SK-N-SH (cell line): Measurements from ENCODE around the gene SLC9A7. TPM values are rescaled to one million over a fixed set of nuclear protein-coding genes. Genes with fewer than 3 reads are reported as not detected.

Experiments
- CTCF ChIA-PET: fragments of 300-600, 350-600 bp; formaldehyde crosslinking; extraction: SDS; loops from one replicate; lab custom pipeline; 2021; lab: Yijun Ruan, JAX
- POLR2A ChIA-PET: fragments of 350-600 bp; sonication (Branson Sonifier 250); formaldehyde crosslinking; extraction: SDS; loops from one replicate; lab custom pipeline; 2020; ENCODE audit warnings: antibody characterized with exemption, inconsistent platforms; lab: Yijun Ruan, JAX
- DNase-seq: peaks from one replicate; pipeline ENCODE4 v3.0.0; 2012
- H2AFZ ChIP-seq: fragments of 200-600 bp; sonication (generic); 2 replicates; pipeline ENCODE4 v1.8.1; 2016; ENCODE audit warnings: antibody characterized with exemption, mild to moderate bottlenecking, low read depth
- H3F3A ChIP-seq: fragments of 200-600 bp; sonication (generic); replicated peaks from 2 replicates; pipeline ENCODE3; 2016; ENCODE audit warnings: antibody characterized with exemption, mild to moderate bottlenecking; ENCODE audit not compliant: insufficient read depth
- H3K27ac ChIP-seq, 2 experiments: fragments of 200-500 bp in 1 of 2; fragments of 200-600 bp in 1 of 2; sonication (Bioruptor generic) in 1 of 2; sonication (generic), shearing (Covaris generic) in 1 of 2; 2 replicates each; pipeline versions ENCODE4 v1.5.1 to v1.6.1; 2014 to 2016; ENCODE audit warnings: low read depth in 2 of 2, inconsistent platforms in 1 of 2, low read length in 1 of 2, mild to moderate bottlenecking in 1 of 2, mixed read lengths in 1 of 2
- H3K27me3 ChIP-seq: fragments of 200-600 bp; sonication (generic), shearing (Covaris generic); 2 replicates; pipeline ENCODE4 v1.6.1; 2016; ENCODE audit warnings: mixed run types; ENCODE audit not compliant: insufficient read depth
- H3K36me3 ChIP-seq, 2 experiments: fragments of 200-500 bp in 1 of 2; fragments of 200-600 bp in 1 of 2; sonication (Bioruptor generic) in 1 of 2; sonication (generic) in 1 of 2; replicated peaks in 1 of 2; 2 replicates each; pipeline versions ENCODE3 to v1.5.1; 2014 to 2016; ENCODE audit warnings: low read length in 1 of 2, mild to moderate bottlenecking in 1 of 2; ENCODE audit not compliant: insufficient read depth in 2 of 2, control insufficient read depth in 1 of 2
- H3K4me1 ChIP-seq, 2 experiments: fragments of 200-500 bp in 1 of 2; fragments of 200-600 bp in 1 of 2; sonication (Bioruptor generic) in 1 of 2; sonication (generic), shearing (Covaris generic) in 1 of 2; 2 replicates each; pipeline versions ENCODE4 v1.5.1 to v1.6.1; 2014 to 2016; ENCODE audit warnings: low read depth in 1 of 2, low read length in 1 of 2, mixed run types in 1 of 2; ENCODE audit not compliant: insufficient read depth in 2 of 2, control insufficient read depth in 1 of 2
- H3K4me2 ChIP-seq: fragments of 200-600 bp; sonication (generic), shearing (Covaris generic); 2 replicates; pipeline ENCODE4 v1.6.1; 2017; ENCODE audit warnings: mixed run types
- H3K4me3 ChIP-seq, 2 experiments: fragments of 200-500 bp in 1 of 2; fragments of 200-600 bp in 1 of 2; sonication (Bioruptor generic) in 1 of 2; sonication (generic), shearing (Covaris generic) in 1 of 2; 2 replicates each; pipeline versions ENCODE4 v1.5.1 to v1.8.1; 2014 to 2016; ENCODE audit warnings: low read depth in 2 of 2, inconsistent platforms in 1 of 2, low read length in 1 of 2, mild to moderate bottlenecking in 1 of 2, mixed read lengths in 1 of 2, moderate library complexity in 1 of 2
- H3K79me2 ChIP-seq: fragments of 200-600 bp; sonication (generic); 2 replicates; pipeline ENCODE4 v1.8.1; 2017; ENCODE audit warnings: mild to moderate bottlenecking; ENCODE audit not compliant: insufficient read depth
- H3K9ac ChIP-seq: fragments of 200-600 bp; sonication (generic); 2 replicates; pipeline ENCODE4 v1.6.1; 2017; ENCODE audit warnings: mixed run types
- H3K9me2 ChIP-seq: fragments of 200-600 bp; sonication (generic); 2 replicates; pipeline ENCODE4 v1.6.1; 2017; ENCODE audit warnings: mixed run types
- H3K9me3 ChIP-seq: fragments of 200-600 bp; sonication (generic); 2 replicates; pipeline ENCODE4 v1.6.1; 2017; ENCODE audit warnings: mixed run types, mild to moderate bottlenecking, moderate library complexity
- H4K20me1 ChIP-seq: fragments of 200-600 bp; sonication (generic); 2 replicates; pipeline ENCODE4 v1.6.1; 2017; ENCODE audit warnings: mild to moderate bottlenecking, mixed run types; ENCODE audit not compliant: insufficient read depth
- CHD2 ChIP-seq: fragments of 150-350 bp; IDR thresholded peaks from 2 replicates; pipeline ENCODE4 v1.6.1; 2018; ENCODE audit warnings: low read length; ENCODE audit not compliant: partially characterized antibody
- CTCF ChIP-seq: fragments of 200-600 bp; sonication (generic); IDR thresholded peaks from 2 replicates; pipeline ENCODE4 v1.6.1; 2017; ENCODE audit warnings: antibody characterized with exemption, mild to moderate bottlenecking, moderate library complexity
- ELF1 ChIP-seq: IDR thresholded peaks from 2 replicates; pipeline ENCODE4 v1.4.0; 2012
- EP300 ChIP-seq, 2 experiments: IDR thresholded peaks; 2 replicates each; pipeline versions ENCODE4 v1.4.0 to v1.6.1; 2012; ENCODE audit warnings: borderline replicate concordance in 1 of 2, low read depth in 1 of 2, low read length in 1 of 2
- EZH2phosphoT487 ChIP-seq: fragments of 200-600 bp; sonication (generic); IDR thresholded peaks from 2 replicates; pipeline ENCODE4 v1.6.1; 2017; ENCODE audit warnings: low read depth, mixed run types, mild to moderate bottlenecking, antibody characterized with exemption, moderate library complexity, borderline replicate concordance
- FOSL2 ChIP-seq: IDR thresholded peaks from 2 replicates; pipeline ENCODE4 v1.4.0; 2012; ENCODE audit warnings: low read depth, mild to moderate bottlenecking, moderate library complexity, borderline replicate concordance
- FOXJ3 ChIP-seq: sonication (generic); formaldehyde crosslinking; IDR thresholded peaks from 2 replicates; pipeline ENCODE4 v1.5.1; 2020; ENCODE audit warnings: mild to moderate bottlenecking, missing genetic modification reagents
- GABPA ChIP-seq: IDR thresholded peaks from 2 replicates; pipeline ENCODE4 v1.4.0; 2012; ENCODE audit warnings: low read depth, mild to moderate bottlenecking
- GATA2 ChIP-seq: sonication (generic); formaldehyde crosslinking; IDR thresholded peaks from 2 replicates; pipeline ENCODE4 v1.5.0; 2020; ENCODE audit warnings: mild to moderate bottlenecking, missing genetic modification reagents
- IRF3 ChIP-seq: fragments of 150-350 bp; IDR thresholded peaks from 2 replicates; pipeline ENCODE4 v1.6.1; 2016; ENCODE audit warnings: mild to moderate bottlenecking, low read depth, low read length
- MAX ChIP-seq: IDR thresholded peaks from 2 replicates; pipeline ENCODE4 v1.4.0; 2012; ENCODE audit warnings: low read depth
- MEF2A ChIP-seq: IDR thresholded peaks from 2 replicates; pipeline ENCODE4 v1.4.0; 2012; ENCODE audit warnings: low read depth, borderline replicate concordance
- MXI1 ChIP-seq: IDR thresholded peaks from 2 replicates; pipeline ENCODE4 v1.6.1; 2012; ENCODE audit warnings: mild to moderate bottlenecking, low read depth, low read length, improper control_type of control experiment
- NFIC ChIP-seq: IDR thresholded peaks from 2 replicates; pipeline ENCODE4 v1.4.0; 2012; ENCODE audit warnings: borderline replicate concordance
- NRF1 ChIP-seq: IDR thresholded peaks from 2 replicates; pipeline ENCODE4 v1.6.1; 2012; ENCODE audit warnings: low read depth, mild to moderate bottlenecking, low read length
- POLR2AphosphoS5 ChIP-seq: IDR thresholded peaks from 2 replicates; pipeline ENCODE4 v1.6.1; 2012; ENCODE audit warnings: low read depth, low read length
- RAD21 ChIP-seq: IDR thresholded peaks from 2 replicates; pipeline ENCODE4 v1.6.1; 2012; ENCODE audit warnings: mild to moderate bottlenecking, low read length
- RCOR1 ChIP-seq: fragments of 150-350 bp; IDR thresholded peaks from 2 replicates; pipeline ENCODE4 v1.6.1; 2017; ENCODE audit warnings: antibody characterized with exemption, low read length
- RXRA ChIP-seq: IDR thresholded peaks from 2 replicates; pipeline ENCODE4 v1.4.0; 2012; ENCODE audit warnings: low read depth, mild to moderate bottlenecking, borderline replicate concordance
- SIN3A ChIP-seq: IDR thresholded peaks from 2 replicates; pipeline ENCODE4 v1.6.1; 2012; ENCODE audit warnings: low read depth, mild to moderate bottlenecking, low read length, moderate library complexity, borderline replicate concordance
- SMC3 ChIP-seq: IDR thresholded peaks from 2 replicates; pipeline ENCODE4 v1.6.1; 2012; ENCODE audit warnings: low read depth, low read length, improper control_type of control experiment
- TCF12 ChIP-seq: IDR thresholded peaks from 2 replicates; pipeline ENCODE4 v1.4.0; 2012
- TEAD4 ChIP-seq: IDR thresholded peaks from 2 replicates; pipeline ENCODE4 v1.4.0; 2012; ENCODE audit warnings: mild to moderate bottlenecking, borderline replicate concordance; ENCODE audit not compliant: insufficient read depth
- ZBTB33 ChIP-seq: IDR thresholded peaks from 2 replicates; pipeline ENCODE4 v1.4.0; 2012; ENCODE audit warnings: low read depth, borderline replicate concordance
- WGBS: methylation state at CpG from one replicate; pipeline ENCODE4 v1.1.6; 2017; ENCODE audit warnings: low lambda C conversion rate; 5-methylcytosine and 5-hydroxymethylcytosine counted together
- polyA plus RNA-seq, 3 experiments: library from polyadenylated mRNA; depleted of rRNA; stranded (reverse); fragments of >200 nt; gene quantifications; 2 replicates each; pipeline ENCODE4 v1.2.3, GENCODE V29; 2012

The SLC9A7 gene
- 10.3 and 10.5 TPM in 2 replicates for polyA plus RNA-seq (2012; rRNA removed)
- polyA plus RNA-seq (2012; cell fraction: cytosol; rRNA removed) = 6.4 and 8.5 TPM in 2 replicates
- 15.2 and 17.4 TPM in 2 replicates for polyA plus RNA-seq (2012; cell fraction: nucleus; rRNA removed)

- peak within 1 kb of the TSS in 1 of 2 experiments; percentile 33; a peak in 2 of 4 replicates for H3K27ac ChIP-seq
- CTCF ChIA-PET = interaction anchor here (0.6 to 4.0 kb wide), 15 partner anchors 10 to 334 kb away, joined by 3 to 26 read pairs (median 4); no protein-coding TSS in a partner anchor
- POLR2A ChIA-PET = no interaction called here
- no peak for TF ChIP-seq ELF1
- TF ChIP-seq CTCF = peak; percentile 77
- TF ChIP-seq MXI1 = no peak
- no peak for TF ChIP-seq EZH2phosphoT487
- no peak for TF ChIP-seq TEAD4
- TF ChIP-seq SIN3A = no peak
- no peak for TF ChIP-seq RXRA
- TF ChIP-seq CHD2 = no peak
- peak; percentile 10; the same call in 1 of the 2 replicates for TF ChIP-seq TCF12
- no peak for TF ChIP-seq GABPA
- no peak for TF ChIP-seq ZBTB33
- TF ChIP-seq GATA2 (CRISPR knock-in tag) = no peak
- TF ChIP-seq EP300 (IDR thresholded peaks at IDR 0.05; ENCODE audit: borderline replicate concordance in 1 of 2, low read depth in 1 of 2, low read length in 1 of 2) = no peak
- TF ChIP-seq MEF2A = no peak
- TF ChIP-seq POLR2AphosphoS5 = no peak
- no peak for TF ChIP-seq RCOR1
- peak; percentile 86 for TF ChIP-seq SMC3
- no peak for TF ChIP-seq FOXJ3
- TF ChIP-seq MAX = peak; percentile 49; the same call in 1 of the 2 replicates
- TF ChIP-seq NRF1 = peak; percentile 57
- no peak for TF ChIP-seq FOSL2
- TF ChIP-seq RAD21 = peak; percentile 78
- no peak for TF ChIP-seq NFIC
- no peak for TF ChIP-seq IRF3
Measured at GRCh38 chrX:46758956-46759644, at the start of gene SLC9A7. Gene SLC9A7, minus strand, starts transcription at chrX:46759118. Its CDS starts 89 bp downstream, at chrX:46759029.

More at GRCh38 chrX:46758956-46759644, at the start of gene SLC9A7:
- no peaks in the 10 kb centered on the region for H3K36me3 ChIP-seq
- H3K27me3 ChIP-seq = peaks cover 17% of the 10 kb centered on the region; the same call in 1 of the 2 replicates
- 26% methylated on average over 42 of the region's 85 CpGs for WGBS
- H3F3A ChIP-seq = no peaks in the 10 kb centered on the region
- H2AFZ ChIP-seq = peak within 1 kb of the TSS; percentile 92
- peaks cover 6 to 9% of the 10 kb centered on the region in 2 experiments; a peak in 2 of 4 replicates for H3K4me1 ChIP-seq
- H3K4me3 ChIP-seq = peak within 1 kb of the TSS; percentile 60 to 64
- peak within 1 kb of the TSS; percentile 54 for H3K9ac ChIP-seq
- H3K4me2 ChIP-seq = peak within 1 kb of the TSS; percentile 78
- DNase-seq = peak; percentile 80
- 0 out of 2 replicates have a peak, but pooled peaks cover 2% of the 10 kb centered on the region for H4K20me1 ChIP-seq
- H3K79me2 ChIP-seq = 0 out of 2 replicates have a peak, but pooled peaks cover 12% of the 10 kb centered on the region
- peaks cover 6% of the 10 kb centered on the region; the same call in 1 of the 2 replicates for H3K9me3 ChIP-seq
- no peaks in the 10 kb centered on the region for H3K9me2 ChIP-seq
